Activated CD8-positive, alpha-beta memory T cell treated with anti-CD3 and anti-CD28 coated beads, Interleukin-2, amount 50 U/mL, for 1 hour (primary cell): ENCODE measurements around the gene MT1X.

Experiments
- DNase-seq: peaks from one replicate; pipeline ENCODE4 v3.0.0-alpha.2; 2020; ENCODE audit errors: extremely low read depth

MT1X gene

DNA sequence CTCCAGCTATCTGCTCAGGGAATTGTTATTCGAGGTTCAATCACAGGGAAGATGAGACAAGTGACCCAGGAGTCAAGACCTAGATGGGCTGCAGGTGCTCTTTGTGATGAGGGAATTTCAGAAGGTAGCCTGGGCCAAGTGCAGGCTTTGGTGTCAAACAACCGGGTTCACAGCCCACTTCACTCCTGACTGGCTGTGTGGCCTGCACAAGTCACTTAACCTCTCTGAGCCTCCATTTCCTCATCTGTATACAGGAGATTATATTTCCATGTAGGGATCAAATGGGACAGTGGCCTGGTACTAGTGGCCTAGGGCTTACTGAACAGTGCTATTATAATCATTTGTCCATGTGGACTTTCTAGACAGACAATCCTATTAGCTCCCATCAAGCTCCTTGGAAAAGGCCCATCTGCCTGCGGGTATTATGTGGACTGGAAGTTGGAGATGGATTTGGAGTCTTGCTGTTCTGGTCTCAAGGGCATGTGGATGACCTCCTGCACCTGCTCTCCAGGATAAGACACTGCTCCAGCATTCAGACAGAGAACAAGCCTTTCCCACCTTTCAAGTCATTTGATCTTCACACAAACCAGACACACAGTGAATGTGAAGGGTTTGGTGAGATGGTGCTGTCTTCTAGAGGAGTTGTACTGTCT lies 3.1 kb upstream of the MT1X start:
- no peak for DNase-seq

- no peak for DNase-seq
These were observed 2.5 kb upstream of the MT1X start for GRCh38 chr16:56679818-56680217.

GRCh38 chr16:56682703-56683397 lies 580 bp downstream of the MT1X start:
- DNase-seq: no peak

- no peak for DNase-seq
These were observed 1.3 kb downstream of the MT1X start for GRCh38 chr16:56683424-56684172.

DNA sequence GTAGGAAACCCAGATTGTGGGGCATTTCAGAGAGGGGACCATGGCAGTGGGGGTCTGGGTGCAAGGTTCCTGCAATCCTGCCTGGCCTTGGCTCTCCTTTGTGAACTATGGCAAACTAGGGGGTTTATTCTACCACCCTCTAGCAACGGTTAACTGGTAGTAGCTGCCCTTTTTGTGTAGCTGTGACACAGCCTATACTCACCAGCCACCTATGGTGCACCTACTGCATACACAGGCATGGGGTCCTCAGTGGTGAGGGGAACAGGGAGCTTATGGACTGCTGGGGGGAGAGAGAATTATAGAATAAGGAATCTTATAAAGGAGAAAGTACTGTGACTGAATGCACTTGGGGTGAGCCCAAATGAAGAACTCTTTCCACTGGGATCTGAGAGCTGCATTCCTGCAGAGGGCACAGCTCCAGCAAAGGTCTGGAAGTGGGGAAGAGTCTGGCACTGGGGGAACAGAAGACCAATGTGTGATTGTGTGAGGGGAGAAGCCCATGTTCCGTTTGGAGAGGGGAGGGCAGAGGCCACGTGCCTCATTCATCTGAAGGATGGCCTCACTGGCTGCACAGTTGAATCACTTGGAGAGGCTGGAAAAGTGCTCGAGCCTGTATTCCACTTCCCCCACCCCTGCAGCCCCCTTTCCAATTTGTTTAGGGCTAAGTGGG lies 2.1 kb downstream of the MT1X start:
- no peak for DNase-seq

- no peak for DNase-seq
These were observed 2.8 kb downstream of the MT1X start for GRCh38 chr16:56684926-56685590.

- no peak for DNase-seq
These were observed 4.5 kb downstream of the MT1X start for GRCh38 chr16:56686758-56687157.

DNA sequence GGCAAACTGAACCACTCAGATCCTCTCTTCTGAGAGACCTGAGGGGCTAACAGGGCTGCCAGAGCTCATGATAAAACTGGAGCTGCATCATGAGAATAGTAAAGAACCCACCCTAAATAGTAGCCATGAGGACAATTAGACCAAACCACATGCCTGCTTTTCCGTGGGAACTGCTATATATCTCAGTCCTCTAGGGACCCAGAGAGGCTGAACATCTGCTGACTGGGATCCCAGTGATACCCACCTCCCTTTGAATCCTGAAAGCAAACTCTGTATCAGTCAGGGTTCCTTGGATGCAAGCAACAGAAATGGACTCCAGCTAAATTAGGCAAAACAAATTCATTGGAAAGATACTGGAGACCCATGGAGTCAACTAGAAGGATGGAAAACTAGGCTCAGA lies 6.5 kb downstream of the MT1X start:
- no peak for DNase-seq

- no peak for DNase-seq
These were observed 6.9 kb downstream of the MT1X start for GRCh38 chr16:56689171-56689570.

GRCh38 chr16:56690420-56691122 lies 8.3 kb downstream of the MT1X start:
- no peak for DNase-seq

GRCh38 chr16:56691885-56692284 lies 9.6 kb downstream of the MT1X start:
- DNase-seq: no peak

- no peak for DNase-seq
These were observed 13.0 kb downstream of the MT1X start for GRCh38 chr16:56695246-56695645.

DNA sequence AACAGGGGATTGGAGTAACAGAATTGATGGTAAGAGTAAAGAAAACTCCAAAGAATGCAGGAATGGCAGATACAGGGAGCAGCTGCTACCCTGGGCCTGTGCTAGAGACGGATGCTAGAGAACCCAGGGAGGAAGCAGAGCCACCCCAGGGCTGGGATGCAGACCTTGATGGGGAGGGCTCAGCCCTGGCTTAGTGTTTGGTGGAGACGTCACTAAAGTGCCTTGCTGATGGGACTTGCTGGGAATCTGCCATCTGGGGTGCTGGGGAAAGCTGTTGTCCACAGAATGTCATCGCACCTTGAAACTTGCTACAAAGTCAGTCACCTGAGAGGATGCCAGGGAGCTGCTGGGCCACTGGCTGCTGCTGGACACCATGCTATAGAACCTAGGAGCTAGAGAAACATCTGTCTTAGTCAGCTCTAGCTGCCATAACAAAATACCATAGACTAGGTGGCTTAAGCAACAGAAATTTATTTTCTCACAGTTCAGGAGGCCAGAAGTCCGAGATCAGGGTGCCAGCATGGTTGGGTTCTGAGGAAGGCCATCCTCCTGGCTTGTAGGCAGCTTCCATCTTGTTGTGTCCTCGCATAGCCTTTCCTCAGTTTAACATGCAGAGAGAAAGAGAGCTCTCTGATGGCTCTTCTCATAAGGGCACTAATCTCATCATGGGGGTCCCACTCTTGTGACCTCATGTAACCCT lies 15.3 kb downstream of the MT1X start:
- no peak for DNase-seq

- no peak for DNase-seq
These were observed 17.9 kb downstream of the MT1X start for GRCh38 chr16:56700195-56700594.

DNA sequence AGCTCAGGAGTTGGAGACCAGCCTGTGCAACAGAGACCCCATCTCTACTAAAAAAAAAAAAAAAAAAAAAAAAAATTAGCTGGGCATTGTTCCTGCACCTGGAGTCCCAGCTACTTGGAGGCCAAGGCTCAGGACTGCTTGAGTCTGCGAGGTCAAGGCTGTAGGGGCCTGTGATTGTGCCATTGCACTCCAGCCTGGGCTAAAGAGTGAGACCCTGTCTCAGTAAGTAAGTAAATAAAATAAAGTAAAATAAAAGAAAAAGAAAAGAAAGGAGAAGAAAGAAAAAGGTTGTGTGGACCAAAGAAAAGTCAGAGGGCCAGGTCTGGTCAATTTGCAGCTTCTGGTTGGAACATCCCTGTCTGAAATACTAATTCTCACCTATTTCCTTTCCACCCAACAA lies 18.4 kb downstream of the MT1X start:
- no peak for DNase-seq

DNA sequence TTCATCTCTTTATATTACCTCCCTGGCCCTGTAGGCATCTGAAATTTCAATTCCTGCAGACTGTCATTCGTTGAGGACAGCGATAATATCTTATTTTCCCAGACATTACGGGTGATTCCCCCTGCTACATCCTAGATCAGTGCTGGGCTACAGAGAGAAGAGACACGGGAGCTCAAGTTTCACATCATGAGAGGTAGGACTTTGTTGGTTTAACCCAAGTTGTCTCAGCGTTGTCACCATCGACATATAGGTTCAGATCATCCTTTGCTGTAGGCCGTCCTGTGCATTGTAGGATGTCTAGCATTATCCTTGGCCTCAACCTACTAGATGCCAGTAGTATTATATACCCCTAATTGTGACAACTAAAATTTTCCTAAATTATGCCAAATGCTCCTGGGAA lies 19.3 kb downstream of the MT1X start:
- DNase-seq: no peak

DNA sequence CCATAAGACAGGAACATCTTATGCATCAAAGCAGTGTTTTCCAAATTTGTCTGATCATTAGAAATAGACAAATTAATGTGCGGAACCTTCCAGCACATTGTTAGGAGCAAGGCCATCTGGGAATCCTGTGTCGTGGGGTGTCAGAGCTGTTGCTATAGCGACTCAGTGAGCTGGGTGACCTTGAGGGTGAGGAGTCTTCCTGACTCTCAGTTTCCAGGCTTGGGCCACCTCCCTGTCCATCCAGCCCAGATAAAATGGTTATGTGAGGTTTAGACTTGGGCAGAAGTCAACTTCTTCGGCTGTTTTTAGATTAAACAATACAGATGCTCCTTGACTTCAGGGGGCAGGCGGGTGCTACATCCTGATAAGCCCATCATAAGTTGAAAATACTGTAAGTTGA lies 20.6 kb downstream of the MT1X start:
- DNase-seq: no peak

DNA sequence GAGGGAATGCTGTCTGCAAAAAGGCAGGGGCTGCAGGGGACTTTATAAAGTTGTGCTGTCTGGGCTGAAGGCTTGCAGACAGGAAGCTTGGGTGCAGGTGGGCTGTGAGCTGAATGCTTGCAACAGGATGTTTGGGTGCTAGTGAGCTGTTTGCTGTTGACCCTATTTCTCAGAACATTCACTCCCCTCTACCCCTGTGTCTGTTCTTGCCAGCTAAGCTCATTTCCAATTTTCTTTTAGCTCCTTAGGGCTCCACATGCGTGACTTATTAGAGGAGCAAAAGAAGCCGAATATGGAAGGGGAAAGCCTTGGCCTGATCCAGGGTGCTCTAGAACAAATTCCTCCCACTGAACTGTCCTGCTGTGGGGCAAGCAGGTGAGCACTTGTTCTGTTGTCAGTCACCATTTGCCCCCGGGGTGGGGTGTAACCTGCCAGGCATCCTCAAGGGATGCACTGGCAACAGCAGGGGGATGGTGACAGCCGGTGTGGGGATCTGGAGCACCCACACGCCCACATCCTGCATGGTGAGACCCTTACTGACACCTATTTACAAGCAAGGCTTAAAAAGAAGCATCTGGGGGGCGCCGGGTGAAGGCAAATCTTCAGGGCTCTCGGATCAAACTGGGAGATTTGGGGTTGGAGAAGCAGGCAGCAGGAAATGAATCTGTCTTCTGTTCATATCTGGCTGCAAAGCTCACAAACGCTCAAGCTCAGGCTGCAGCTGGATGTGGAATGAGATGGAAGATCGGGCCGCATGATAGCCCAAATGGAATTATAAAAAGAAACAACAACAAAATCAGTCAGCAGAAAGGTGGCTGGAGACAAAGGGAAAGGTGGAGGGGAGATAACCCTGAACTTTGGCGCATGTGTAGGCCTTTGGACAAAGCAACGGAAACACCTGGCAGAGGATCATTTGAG lies 26.5 kb downstream of the MT1X start:
- no peak for DNase-seq

GRCh38 chr16:56709443-56710040 lies 27.3 kb downstream of the MT1X start:
- DNase-seq: no peak
